ENCODE measurements around the gene SIRT1.
"Not testable (repeated sequence)": the region's sequence is repeated elsewhere in the genome, so short reads cannot be mapped to it uniquely, and the experiment has no call there.

The SIRT1 gene

DNA sequence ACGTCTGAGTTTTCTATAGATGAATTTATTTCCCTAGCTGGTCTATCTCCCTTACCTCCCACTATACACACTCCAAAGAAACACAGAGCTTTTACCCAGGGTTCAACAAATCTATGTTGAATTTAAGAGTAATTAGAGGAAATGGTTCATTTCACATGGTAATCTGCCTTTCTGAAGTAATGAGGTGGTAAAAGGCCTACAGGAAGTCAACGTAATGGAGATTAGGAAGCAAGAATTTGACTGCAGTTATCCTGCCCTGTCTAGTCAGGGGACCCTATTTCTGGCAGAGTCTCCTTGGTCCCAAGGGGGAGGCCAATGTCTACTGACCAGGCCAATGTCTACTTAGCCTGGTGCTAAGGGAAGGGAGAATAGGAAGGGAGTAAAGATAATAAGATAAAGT, 21.4 kb upstream of the SIRT1 start:
- TF ChIP-seq FOXK2 (IDR thresholded peaks at IDR 0.05) (no peak), BHLHE40 (IDR thresholded peaks at IDR 0.05; ENCODE audit: borderline replicate concordance) (no peak), ELF4 (IDR thresholded peaks at IDR 0.05) (no peak), L3MBTL2 (conservative IDR thresholded peaks at IDR 0.05) (no peak), SP1 (IDR thresholded peaks at IDR 0.05) (no peak), FOXM1 (IDR thresholded peaks at IDR 0.05; ENCODE audit: borderline replicate concordance) (no peak), ZNF384 (IDR thresholded peaks at IDR 0.05) (no peak), SUZ12 (IDR thresholded peaks at IDR 0.05) (no peak)
- TF ChIP-seq, protein P1, sequence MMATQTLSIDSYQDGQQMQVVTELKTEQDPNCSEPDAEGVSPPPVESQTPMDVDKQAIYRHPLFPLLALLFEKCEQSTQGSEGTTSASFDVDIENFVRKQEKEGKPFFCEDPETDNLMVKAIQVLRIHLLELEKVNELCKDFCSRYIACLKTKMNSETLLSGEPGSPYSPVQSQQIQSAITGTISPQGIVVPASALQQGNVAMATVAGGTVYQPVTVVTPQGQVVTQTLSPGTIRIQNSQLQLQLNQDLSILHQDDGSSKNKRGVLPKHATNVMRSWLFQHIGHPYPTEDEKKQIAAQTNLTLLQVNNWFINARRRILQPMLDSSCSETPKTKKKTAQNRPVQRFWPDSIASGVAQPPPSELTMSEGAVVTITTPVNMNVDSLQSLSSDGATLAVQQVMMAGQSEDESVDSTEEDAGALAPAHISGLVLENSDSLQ (IDR thresholded peaks at IDR 0.05): no peak
- POLR2A ChIA-PET: no interaction called here

DNA sequence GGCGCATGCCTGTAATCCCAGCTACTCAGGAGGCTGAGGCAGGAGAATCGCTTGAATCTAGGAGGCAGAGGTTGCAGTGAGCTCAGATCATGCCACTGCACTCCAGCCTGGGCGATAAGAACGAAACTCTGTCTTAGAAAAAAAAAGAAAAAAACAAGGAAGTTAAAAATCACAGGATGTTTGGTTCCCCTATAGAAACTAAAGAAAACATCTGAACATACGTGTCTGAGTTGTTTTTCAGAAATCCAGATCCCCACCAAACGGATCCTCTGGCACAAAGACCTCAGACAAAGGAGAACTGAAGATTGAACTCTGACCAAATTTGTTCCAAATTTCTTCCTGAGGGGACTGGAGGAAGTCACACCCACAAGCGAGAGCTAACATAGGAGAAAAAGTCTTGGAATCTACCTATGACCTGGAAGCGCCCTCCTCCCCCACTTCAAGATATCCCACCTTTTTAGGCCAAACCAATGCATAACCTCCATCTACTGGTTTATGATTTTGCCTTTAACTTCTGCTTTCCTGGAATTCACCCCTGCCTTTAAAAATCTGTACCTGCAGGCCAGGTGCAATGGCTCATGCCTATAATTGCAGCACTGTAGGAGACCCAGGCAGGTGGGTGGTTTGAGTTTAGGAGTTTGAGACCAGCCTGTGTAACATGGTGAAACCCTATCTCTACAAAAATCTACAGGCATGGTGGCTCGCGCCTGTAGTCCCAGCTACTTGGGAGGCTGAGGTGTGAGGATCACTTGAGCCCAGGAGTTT, 19.7 kb upstream of the SIRT1 start:
- ChIA-PET POLR2A (no interaction called here), CTCF (interaction anchor here (1.2 to 1.7 kb wide), 2 partner anchors 9 to 461 kb away, joined by 3 to 5 read pairs; no protein-coding TSS in a partner anchor)
- TF ChIP-seq ARNT (IDR thresholded peaks at IDR 0.05): no peak
- no peak for TF ChIP-seq CTBP1 (IDR thresholded peaks at IDR 0.05; ENCODE audit: borderline replicate concordance)
- TF ChIP-seq BHLHE40 (IDR thresholded peaks at IDR 0.05; ENCODE audit: borderline replicate concordance): no peak
- TF ChIP-seq ELF4 (IDR thresholded peaks at IDR 0.05): no peak
- no peak for TF ChIP-seq ZNF384 (IDR thresholded peaks at IDR 0.05)
- no peak for TF ChIP-seq HDGF (IDR thresholded peaks at IDR 0.05; ENCODE audit: borderline replicate concordance)
- TF ChIP-seq SP1 (IDR thresholded peaks at IDR 0.05): no peak
- TF ChIP-seq, protein P1 (IDR thresholded peaks at IDR 0.05): no peak
- TF ChIP-seq SUZ12 (IDR thresholded peaks at IDR 0.05): no peak
- no peak for TF ChIP-seq FOXA1 (IDR thresholded peaks at IDR 0.05)
- TF ChIP-seq LEF1 (IDR thresholded peaks at IDR 0.05; ENCODE audit: borderline replicate concordance): no peak
- TF ChIP-seq L3MBTL2 (conservative IDR thresholded peaks at IDR 0.05): no peak
- no peak for TF ChIP-seq FOXM1 (IDR thresholded peaks at IDR 0.05; ENCODE audit: borderline replicate concordance)
- TF ChIP-seq TARDBP (IDR thresholded peaks at IDR 0.05): no peak
- no peak for TF ChIP-seq NFRKB (IDR thresholded peaks at IDR 0.05)
- no peak for TF ChIP-seq FOXK2 (IDR thresholded peaks at IDR 0.05)
- DNase-seq (ENCODE audit: extremely low spot score): no peak

More for the DNA sequence above, 21.4 kb upstream of the SIRT1 start:
- DNase-seq (ENCODE audit: extremely low spot score): no peak
- CTCF ChIA-PET: interaction anchor here (1.7 kb wide), 1 partner anchor 8 kb away, joined by 5 read pairs; no protein-coding TSS in a partner anchor

DNA sequence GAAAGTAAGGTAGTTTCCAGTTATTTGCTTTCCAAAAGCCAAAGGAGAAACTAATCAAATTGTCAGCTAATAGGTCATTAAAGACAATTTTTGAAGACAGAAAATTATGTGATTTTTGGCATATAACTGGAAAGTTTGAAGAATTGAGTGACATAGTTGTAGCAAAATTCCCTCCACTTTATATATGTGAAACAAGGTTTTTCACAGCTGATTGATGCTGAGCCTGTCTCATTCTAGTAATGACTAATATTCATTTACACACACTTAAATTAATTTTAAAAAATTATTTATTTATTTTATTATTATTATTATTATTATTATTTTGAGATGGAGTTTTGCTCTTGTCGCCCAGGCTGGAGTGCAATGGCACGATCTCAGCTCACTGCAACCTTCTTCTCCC, 16.3 kb upstream of the SIRT1 start:
- POLR2A ChIA-PET: no interaction called here
- TF ChIP-seq L3MBTL2 (conservative IDR thresholded peaks at IDR 0.05): no peak
- TF ChIP-seq SUZ12 (IDR thresholded peaks at IDR 0.05): no peak
- TF ChIP-seq TARDBP (IDR thresholded peaks at IDR 0.05): no peak
- no peak for TF ChIP-seq NFRKB (IDR thresholded peaks at IDR 0.05)
- TF ChIP-seq BHLHE40 (IDR thresholded peaks at IDR 0.05; ENCODE audit: borderline replicate concordance): no peak
- TF ChIP-seq ARNT (IDR thresholded peaks at IDR 0.05): no peak
- no peak for TF ChIP-seq LEF1 (IDR thresholded peaks at IDR 0.05; ENCODE audit: borderline replicate concordance)
- TF ChIP-seq, protein P1 (IDR thresholded peaks at IDR 0.05): no peak
- no peak for TF ChIP-seq ELF4 (IDR thresholded peaks at IDR 0.05)
- no peak for TF ChIP-seq FOXA1 (IDR thresholded peaks at IDR 0.05)
- no peak for TF ChIP-seq SP1 (IDR thresholded peaks at IDR 0.05)
- no peak for TF ChIP-seq FOXK2 (IDR thresholded peaks at IDR 0.05)
- no peak for TF ChIP-seq ZNF384 (IDR thresholded peaks at IDR 0.05)
- no peak for TF ChIP-seq HDGF (IDR thresholded peaks at IDR 0.05; ENCODE audit: borderline replicate concordance)
- no peak for TF ChIP-seq FOXM1 (IDR thresholded peaks at IDR 0.05; ENCODE audit: borderline replicate concordance)
- TF ChIP-seq CTBP1 (IDR thresholded peaks at IDR 0.05; ENCODE audit: borderline replicate concordance): no peak
- CTCF ChIA-PET: interaction anchor here (0.9 to 1.2 kb wide), 2 partner anchors 13 to 15 kb away, joined by 3 to 5 read pairs; no protein-coding TSS in a partner anchor
- no peak for DNase-seq (ENCODE audit: extremely low spot score)

DNA sequence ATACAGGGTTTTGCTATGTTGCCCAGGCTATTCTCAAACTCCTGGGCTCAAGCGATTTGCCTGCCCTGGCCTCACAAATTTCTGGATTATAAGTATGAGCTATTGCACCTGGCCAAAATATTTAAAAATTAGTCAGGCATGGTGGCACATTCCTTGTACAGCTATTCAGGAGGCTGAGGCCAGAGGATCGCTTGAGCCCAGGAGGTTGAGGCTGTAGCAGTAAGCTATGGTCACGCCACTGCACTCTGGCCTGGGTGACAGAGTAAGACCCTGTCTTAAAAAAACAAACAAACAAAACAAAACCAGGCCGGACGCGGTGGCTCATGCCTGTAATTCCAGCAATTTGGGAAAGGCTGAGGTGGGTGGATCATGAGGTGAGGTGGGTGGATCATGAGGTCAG, 14.5 kb upstream of the SIRT1 start:
- CTCF ChIA-PET: no interaction called here

DNA sequence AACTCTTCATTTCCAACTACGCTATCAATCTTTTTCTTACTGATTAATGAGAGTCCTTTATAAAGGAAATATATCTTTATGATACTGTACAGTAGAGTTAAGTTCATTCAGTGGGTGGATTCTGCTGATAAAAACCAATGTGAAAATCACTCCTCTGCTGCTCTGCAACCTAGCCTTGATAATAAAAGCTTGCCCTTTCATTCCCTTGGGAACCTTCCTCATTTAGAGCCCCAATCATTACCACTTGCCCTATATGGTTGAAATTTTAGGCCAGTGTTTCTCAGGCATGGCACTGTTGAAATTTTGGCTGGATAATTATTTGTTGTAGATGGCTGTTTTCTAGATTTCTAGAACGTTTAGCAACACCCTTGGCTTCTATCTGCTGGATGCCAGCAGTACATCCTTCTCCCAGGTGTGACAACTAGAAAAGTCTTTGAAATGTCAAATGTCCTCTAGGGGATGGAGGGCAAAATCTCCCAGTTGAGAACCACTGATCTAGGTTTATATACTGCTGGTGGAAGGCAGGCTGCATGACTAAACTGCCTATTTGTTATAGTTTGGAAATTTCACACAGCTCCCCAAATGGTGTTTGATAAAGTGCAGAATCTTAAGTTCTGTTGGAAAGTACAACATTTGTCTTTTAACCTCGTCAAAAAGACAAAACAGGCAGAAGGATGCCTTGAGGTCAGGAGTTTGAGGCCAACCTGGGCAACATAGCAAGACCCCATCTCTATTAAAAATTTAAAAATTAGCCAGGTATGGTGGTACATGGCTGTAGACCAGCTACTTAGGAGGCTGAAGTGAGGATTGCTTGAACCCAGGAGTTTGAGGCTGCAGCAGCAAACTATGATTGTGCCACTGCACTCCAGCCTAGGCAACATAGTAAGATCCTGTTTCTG, 8.9 kb upstream of the SIRT1 start:
- TF ChIP-seq, protein P1 (IDR thresholded peaks at IDR 0.05): no peak; the same call in 1 of the 2 replicates
- TF ChIP-seq LEF1 (IDR thresholded peaks at IDR 0.05; ENCODE audit: borderline replicate concordance): no peak
- no peak for TF ChIP-seq FOXK2 (IDR thresholded peaks at IDR 0.05)
- TF ChIP-seq HDGF (IDR thresholded peaks at IDR 0.05; ENCODE audit: borderline replicate concordance): no peak
- no peak for TF ChIP-seq ARNT (IDR thresholded peaks at IDR 0.05)
- TF ChIP-seq TARDBP (IDR thresholded peaks at IDR 0.05): no peak
- no peak for TF ChIP-seq SP1 (IDR thresholded peaks at IDR 0.05)
- TF ChIP-seq L3MBTL2 (conservative IDR thresholded peaks at IDR 0.05): no peak
- no peak for TF ChIP-seq NFRKB (IDR thresholded peaks at IDR 0.05)
- no peak for TF ChIP-seq ELF4 (IDR thresholded peaks at IDR 0.05)
- no peak for TF ChIP-seq FOXM1 (IDR thresholded peaks at IDR 0.05; ENCODE audit: borderline replicate concordance)
- POLR2A ChIA-PET: interaction anchor here (1.2 kb wide), 1 partner anchor 8 kb away, joined by 3 read pairs; the partner anchor contains the start of gene SIRT1
- CTCF ChIA-PET: no interaction called here
- DNase-seq (ENCODE audit: extremely low spot score): no peak

More for the DNA sequence above, 14.5 kb upstream of the SIRT1 start:
- DNase-seq (ENCODE audit: extremely low spot score): no peak
- POLR2A ChIA-PET: no interaction called here
- no peak for TF ChIP-seq FOXA1 (IDR thresholded peaks at IDR 0.05)

DNA sequence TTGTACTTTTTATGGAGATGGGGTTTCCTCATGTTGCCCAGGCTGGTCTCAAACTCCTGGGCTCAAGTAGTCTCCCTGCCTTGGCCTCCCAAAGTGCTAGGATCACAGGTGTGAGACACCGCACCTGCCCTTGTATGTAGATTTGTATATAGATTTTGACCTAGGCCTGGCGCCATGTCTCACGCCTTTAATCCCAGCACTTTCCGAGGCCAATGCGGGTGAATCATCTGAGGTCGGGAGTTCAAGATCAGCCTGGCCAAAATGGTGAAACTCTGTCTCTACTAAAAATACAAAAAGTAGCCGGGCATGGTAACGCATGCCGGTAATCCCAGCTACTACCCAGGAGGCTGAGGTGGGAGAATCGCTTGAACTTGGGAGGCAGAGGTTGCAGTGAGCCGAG, 7.0 kb upstream of the SIRT1 start:
- POLR2A ChIA-PET; DNase-seq (ENCODE audit: extremely low spot score): not testable (repeated sequence)
- CTCF ChIA-PET: interaction anchor here (0.7 kb wide), 1 partner anchor 210 kb away, joined by 9 read pairs; no protein-coding TSS in a partner anchor

All from HEK293T (cell line).